GM10847 (cell line): ENCODE results near the gene EVA1C.

Experiments used
- POLR2A ChIP-seq: IDR thresholded peaks from 2 replicates; pipeline ENCODE4 v1.6.1; 2011; ENCODE audit not compliant: insufficient read length; ENCODE audit errors: extremely low read depth

EVA1C gene

DNA sequence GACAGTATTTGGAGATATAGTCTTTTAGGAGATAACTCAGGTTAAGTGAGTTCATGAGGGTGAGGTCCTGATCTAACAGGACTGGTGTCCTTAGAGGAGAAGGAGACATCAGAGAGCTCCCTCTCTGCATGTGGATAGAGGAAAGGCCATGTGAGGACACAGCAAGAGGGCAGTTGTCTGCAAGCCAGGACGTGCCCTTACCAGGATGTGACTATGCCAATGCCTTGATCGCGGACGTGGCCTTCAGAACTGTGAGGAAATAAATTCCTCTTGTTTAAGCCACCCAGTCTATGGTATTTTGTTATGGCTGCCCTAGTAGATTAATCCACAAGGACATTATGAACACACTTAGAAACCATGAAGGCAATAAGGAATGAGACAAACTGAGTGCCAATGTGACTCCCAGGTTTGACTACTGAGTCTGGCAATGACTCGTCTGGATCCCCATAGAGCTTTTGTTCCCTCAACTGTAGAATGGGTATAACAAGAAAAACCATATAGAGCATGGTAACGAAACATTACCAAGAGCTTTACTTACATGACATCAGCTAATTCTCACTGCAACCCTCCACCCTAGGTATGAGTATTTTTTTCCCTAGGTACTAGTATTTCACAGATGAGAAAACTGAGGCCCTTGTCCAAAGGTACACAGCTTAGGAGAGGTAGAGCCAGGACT, 26.2 kb upstream of the EVA1C start:
- no peak for TF ChIP-seq POLR2A

- no peak for TF ChIP-seq POLR2A
Measured at GRCh38 chr21:32387151-32387550, 25.4 kb upstream of the EVA1C start.

- TF ChIP-seq POLR2A = no peak
Measured at GRCh38 chr21:32388306-32388705, 24.2 kb upstream of the EVA1C start.

GRCh38 chr21:32389337-32390015, 23.0 kb upstream of the EVA1C start:
- no peak for TF ChIP-seq POLR2A

DNA sequence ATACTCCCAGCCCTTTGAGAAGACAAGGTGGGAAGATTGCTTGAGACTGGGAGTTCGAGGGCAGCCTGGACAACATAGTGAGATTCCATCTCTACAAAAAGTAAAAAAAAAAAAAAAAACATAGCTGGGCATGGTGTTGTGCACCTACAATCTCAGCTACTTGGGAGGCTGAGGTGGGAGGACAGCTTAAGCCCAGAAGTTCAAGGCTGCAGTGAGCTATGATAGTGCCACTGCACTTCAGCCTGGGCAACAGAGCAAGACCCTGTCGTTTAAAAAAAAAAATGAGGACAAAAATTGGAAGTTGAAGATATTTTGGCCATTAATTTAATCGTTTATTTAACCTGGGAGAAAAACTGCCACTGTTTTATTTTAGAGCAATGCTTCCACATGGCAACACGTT, 20.8 kb upstream of the EVA1C start:
- no peak for TF ChIP-seq POLR2A

DNA sequence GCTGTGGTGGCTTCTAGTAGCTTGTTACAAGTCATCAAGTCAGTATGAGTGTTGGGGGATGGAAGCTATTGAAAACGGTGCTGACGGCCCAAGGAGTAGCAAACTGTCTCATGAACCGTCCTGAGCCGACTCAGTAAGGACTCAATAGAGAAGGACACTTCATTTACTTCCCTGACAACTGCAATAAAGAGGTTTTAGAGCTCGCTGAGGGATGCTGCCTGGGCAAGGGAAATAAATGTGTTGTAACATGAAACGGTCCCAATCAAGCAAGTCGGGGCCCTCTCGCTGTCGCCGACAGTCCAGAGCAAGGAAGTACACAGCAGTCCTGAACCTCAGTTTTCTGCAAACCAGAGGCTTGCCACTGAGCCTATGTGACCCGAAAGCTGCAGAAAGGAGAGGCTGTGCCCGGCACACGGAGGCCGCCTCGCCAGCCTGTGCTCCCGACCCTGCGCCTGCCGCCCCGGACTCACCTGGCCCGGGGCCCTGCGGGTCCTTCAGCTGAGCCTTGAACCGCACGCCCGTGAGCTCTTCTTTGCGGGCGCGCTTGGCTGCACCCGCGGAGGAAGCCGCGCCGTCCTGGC, 20.1 kb upstream of the EVA1C start:
- TF ChIP-seq POLR2A = no peak

GRCh38 chr21:32392880-32393676, 19.4 kb upstream of the EVA1C start, which contains the start of gene URB1:
Gene URB1 (minus strand): TSS chr21:32393012. CDS start chr21:32392910, 102 bp downstream.
- peak; percentile 62 for TF ChIP-seq POLR2A

DNA sequence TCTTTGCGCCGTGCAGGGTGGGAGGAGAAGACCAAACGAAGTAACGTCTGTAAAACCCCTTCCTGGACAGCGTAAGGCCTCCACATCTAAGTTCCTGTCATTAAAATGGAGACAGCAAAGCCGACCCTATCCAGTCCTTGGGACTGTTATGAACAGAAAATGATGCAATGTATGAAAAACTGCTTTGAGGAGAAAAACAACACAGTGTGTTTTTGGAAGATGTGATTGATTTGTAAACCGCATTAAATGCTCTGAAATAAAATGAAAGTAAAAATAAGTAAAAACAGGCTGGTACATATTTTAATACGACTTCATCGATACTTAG, 18.9 kb upstream of the EVA1C start:
- no peak for TF ChIP-seq POLR2A

- TF ChIP-seq POLR2A = no peak
Measured at GRCh38 chr21:32403201-32403777, 9.2 kb upstream of the EVA1C start.

DNA sequence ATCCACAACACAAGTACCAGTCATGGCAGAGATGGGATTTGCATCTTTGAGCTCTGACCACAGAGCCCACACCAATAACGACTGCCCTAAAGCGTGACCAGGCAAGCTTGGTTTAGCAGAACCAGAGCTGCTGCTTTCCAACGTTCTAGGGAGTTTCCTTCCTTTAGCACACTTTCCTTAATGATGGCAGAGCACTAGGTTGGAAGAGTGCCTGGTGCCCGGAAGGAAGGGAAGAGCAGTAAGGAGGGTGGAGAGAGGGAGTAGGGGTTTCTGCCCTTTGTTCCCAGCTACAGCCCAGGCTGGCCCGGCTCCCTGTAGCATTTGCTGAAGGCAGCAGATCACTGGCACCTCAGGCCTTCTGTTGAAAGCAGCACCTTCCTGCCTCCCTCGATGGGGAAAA, 6.1 kb upstream of the EVA1C start:
- no peak for TF ChIP-seq POLR2A

- no peak for TF ChIP-seq POLR2A
Measured at GRCh38 chr21:32410291-32410690, 2.2 kb upstream of the EVA1C start.

DNA sequence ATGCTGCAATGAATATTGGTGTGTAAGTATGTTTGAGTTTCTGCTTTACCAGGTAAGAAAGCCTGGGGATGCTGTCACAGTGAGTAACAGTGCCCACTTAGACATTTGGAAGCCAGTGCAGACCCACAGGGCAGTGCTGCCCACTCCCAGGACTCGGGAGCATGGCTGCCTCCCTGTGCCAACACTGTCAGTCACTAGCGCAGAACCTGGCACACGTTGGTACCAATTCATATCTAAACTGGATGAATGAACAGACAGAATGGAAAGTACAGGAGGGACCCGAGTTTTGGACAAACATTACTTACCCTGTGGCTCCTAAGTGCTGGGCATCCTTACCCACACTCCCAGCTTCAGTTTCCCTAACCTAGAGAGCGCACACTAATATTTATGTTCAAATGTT, 1.6 kb upstream of the EVA1C start:
- no peak for TF ChIP-seq POLR2A

DNA sequence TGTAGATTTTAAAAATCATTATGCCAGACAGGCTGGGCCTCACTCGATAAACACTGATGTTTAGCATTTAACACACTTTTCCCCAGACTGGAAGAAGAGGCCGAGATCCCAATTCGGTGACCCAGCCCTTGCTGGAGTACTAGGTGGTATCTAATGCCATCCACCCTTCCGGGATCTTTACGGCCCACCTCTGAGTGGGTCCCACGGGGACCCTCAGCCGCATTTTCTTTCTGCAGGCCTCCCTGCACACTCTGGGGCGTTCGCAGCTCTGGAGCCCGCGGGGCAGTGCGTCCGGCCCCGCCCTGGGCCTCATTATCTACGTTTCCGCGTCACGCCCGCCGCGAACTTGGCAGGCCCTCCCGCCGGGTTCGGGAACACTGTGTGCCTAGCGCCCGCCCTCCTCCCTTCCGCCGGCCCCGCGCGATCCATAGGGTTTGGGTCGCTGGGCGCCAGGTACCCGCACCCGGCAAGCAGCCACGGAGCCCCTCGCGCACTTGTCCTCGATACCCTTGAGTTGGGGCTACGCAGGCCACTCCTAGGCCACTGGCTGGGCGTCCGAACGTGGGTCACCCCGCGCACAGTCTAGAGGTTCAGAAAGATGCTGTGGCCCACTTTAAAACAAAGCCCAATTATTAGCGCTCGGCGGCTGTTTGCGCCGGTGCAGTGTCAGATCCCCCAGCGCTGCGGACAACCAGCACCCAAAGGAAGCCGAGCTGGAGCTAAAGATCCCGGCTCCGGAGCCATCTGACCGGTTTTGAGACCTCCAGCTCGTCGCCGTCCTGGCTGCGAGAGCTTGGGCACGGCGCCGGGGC, 950 bp upstream of the EVA1C start:
- TF ChIP-seq POLR2A = no peak

GRCh38 chr21:32413015-32413504, 554 bp downstream of the EVA1C start:
- TF ChIP-seq POLR2A = no peak
